Neural cell (in vitro differentiated cells): ENCODE data around the gene PARK7. TPM values are rescaled to one million over a fixed set of nuclear protein-coding genes. Genes with fewer than 3 reads are reported as not detected.

Experiments
- H2AFZ ChIP-seq: fragments of 200-600, 300-800 bp; sonication (generic), shearing (Covaris generic); 2 replicates; pipeline ENCODE4 v1.6.0; 2014; ENCODE audit warnings: low read depth, mild to moderate bottlenecking, antibody characterized with exemption, low read length, moderate library complexity
- H3F3A ChIP-seq: fragments of 200-600 bp; shearing (Covaris generic); 2 replicates; pipeline ENCODE4 v1.6.1; 2016; ENCODE audit warnings: mild to moderate bottlenecking, moderate library complexity, mixed read lengths, antibody characterized with exemption, low read length; ENCODE audit not compliant: insufficient read depth, poor library complexity, severe bottlenecking
- H3K27ac ChIP-seq: fragments of 200-600, 300-800 bp; sonication (generic), shearing (Covaris generic); 2 replicates; pipeline ENCODE4 v1.5.1; 2014; ENCODE audit warnings: mild to moderate bottlenecking, low read length, moderate library complexity
- H3K27me3 ChIP-seq: fragments of 300-800, 200-600 bp; sonication (generic), shearing (Covaris generic); 2 replicates; pipeline ENCODE4 v1.6.0; 2014; ENCODE audit warnings: mild to moderate bottlenecking, low read depth, low read length, moderate library complexity; ENCODE audit not compliant: insufficient read depth
- H3K36me3 ChIP-seq: fragments of 300-800, 200-600 bp; sonication (generic), shearing (Covaris generic); 2 replicates; pipeline ENCODE4 v1.5.1; 2014; ENCODE audit warnings: mild to moderate bottlenecking, antibody characterized with exemption, low read length, moderate library complexity; ENCODE audit not compliant: insufficient read depth
- H3K4me2 ChIP-seq: fragments of 300-800, 200-600 bp; sonication (generic), shearing (Covaris generic); 2 replicates; pipeline ENCODE4 v1.6.0; 2014; ENCODE audit warnings: mild to moderate bottlenecking, low read length
- H3K4me3 ChIP-seq: fragments of 300-800, 200-600 bp; sonication (generic), shearing (Covaris generic); 2 replicates; pipeline ENCODE4 v1.5.1; 2014; ENCODE audit warnings: mild to moderate bottlenecking, low read length, moderate library complexity
- H3K79me2 ChIP-seq: fragments of 200-600 bp; shearing (Covaris generic); replicated peaks from 2 replicates; pipeline ENCODE4 v1.6.0; 2014; ENCODE audit warnings: mild to moderate bottlenecking, low read length, moderate library complexity; ENCODE audit not compliant: insufficient read depth
- H3K9ac ChIP-seq: fragments of 300-800, 200-600 bp; sonication (generic), shearing (Covaris generic); 2 replicates; pipeline ENCODE4 v1.6.1; 2016; ENCODE audit warnings: mild to moderate bottlenecking, low read length, mixed read lengths
- H3K9me2 ChIP-seq: fragments of 200-600 bp; shearing (Covaris generic); 2 replicates; pipeline ENCODE4 v1.6.1; 2016; ENCODE audit warnings: mild to moderate bottlenecking, low read length, mixed read lengths; ENCODE audit not compliant: insufficient read depth
- H3K9me3 ChIP-seq: fragments of 200-600, 300-800 bp; sonication (generic), shearing (Covaris generic); 2 replicates; pipeline ENCODE4 v1.6.1; 2016; ENCODE audit warnings: mild to moderate bottlenecking, mixed run types, low read length, moderate library complexity, mixed read lengths
- H4K20me1 ChIP-seq: fragments of 200-600 bp; shearing (Covaris generic); 2 replicates; pipeline ENCODE4 v1.6.1; 2016; ENCODE audit warnings: mild to moderate bottlenecking, mixed run types; ENCODE audit not compliant: insufficient read depth
- EP300 ChIP-seq: fragments of 450-650 bp; conservative IDR thresholded peaks from 2 replicates; pipeline ENCODE4 v1.6.1; 2014; ENCODE audit warnings: antibody characterized with exemption, mild to moderate bottlenecking, moderate library complexity; ENCODE audit not compliant: poor library complexity, severe bottlenecking
- EZH2 ChIP-seq: fragments of 200-600, 300-800 bp; shearing (Covaris generic), sonication (generic); IDR thresholded peaks from 2 replicates; pipeline ENCODE4 v1.6.1; 2014; ENCODE audit warnings: antibody characterized with exemption, low read length, borderline replicate concordance, mild to moderate bottlenecking; ENCODE audit not compliant: insufficient read depth, poor library complexity, severe bottlenecking
- MXI1 ChIP-seq: fragments of 450-650 bp; conservative IDR thresholded peaks from 2 replicates; pipeline ENCODE4 v1.6.1; 2014; ENCODE audit warnings: antibody characterized with exemption, mild to moderate bottlenecking; ENCODE audit not compliant: poor library complexity, severe bottlenecking
- POLR2AphosphoS5 ChIP-seq: IDR thresholded peaks from 2 replicates; pipeline ENCODE4 v1.6.1; 2012
- RAD21 ChIP-seq: fragments of 450-650 bp; conservative IDR thresholded peaks from 2 replicates; pipeline ENCODE4 v1.6.1; 2014; ENCODE audit warnings: antibody characterized with exemption, mild to moderate bottlenecking, moderate library complexity
- SMC3 ChIP-seq: fragments of 450-650 bp; conservative IDR thresholded peaks from 2 replicates; pipeline ENCODE4 v1.6.1; 2014; ENCODE audit warnings: antibody characterized with exemption, mild to moderate bottlenecking, moderate library complexity; ENCODE audit not compliant: poor library complexity
- TAF1 ChIP-seq: IDR thresholded peaks from 2 replicates; pipeline ENCODE4 v1.6.1; 2012; ENCODE audit warnings: low read depth
- polyA plus RNA-seq: library from polyadenylated mRNA; depleted of rRNA; stranded (reverse); fragments of >200 nt; gene quantifications from 2 replicates; pipeline ENCODE4 v1.2.3, GENCODE V29; 2014
- TF ChIP-seq, protein P1 (sequence below): IDR thresholded peaks from 2 replicates; pipeline ENCODE4 v1.6.1; 2012; ENCODE audit warnings: borderline replicate concordance
- TF ChIP-seq, protein P2 (sequence below): fragments of 450-650 bp; IDR thresholded peaks from 2 replicates; pipeline ENCODE4 v1.5.1; 2014; ENCODE audit warnings: antibody characterized with exemption, mild to moderate bottlenecking, moderate library complexity; ENCODE audit not compliant: poor library complexity, severe bottlenecking

The PARK7 gene
- polyA plus RNA-seq, 1 donor from 2014 or later = 378 TPM

DNA sequence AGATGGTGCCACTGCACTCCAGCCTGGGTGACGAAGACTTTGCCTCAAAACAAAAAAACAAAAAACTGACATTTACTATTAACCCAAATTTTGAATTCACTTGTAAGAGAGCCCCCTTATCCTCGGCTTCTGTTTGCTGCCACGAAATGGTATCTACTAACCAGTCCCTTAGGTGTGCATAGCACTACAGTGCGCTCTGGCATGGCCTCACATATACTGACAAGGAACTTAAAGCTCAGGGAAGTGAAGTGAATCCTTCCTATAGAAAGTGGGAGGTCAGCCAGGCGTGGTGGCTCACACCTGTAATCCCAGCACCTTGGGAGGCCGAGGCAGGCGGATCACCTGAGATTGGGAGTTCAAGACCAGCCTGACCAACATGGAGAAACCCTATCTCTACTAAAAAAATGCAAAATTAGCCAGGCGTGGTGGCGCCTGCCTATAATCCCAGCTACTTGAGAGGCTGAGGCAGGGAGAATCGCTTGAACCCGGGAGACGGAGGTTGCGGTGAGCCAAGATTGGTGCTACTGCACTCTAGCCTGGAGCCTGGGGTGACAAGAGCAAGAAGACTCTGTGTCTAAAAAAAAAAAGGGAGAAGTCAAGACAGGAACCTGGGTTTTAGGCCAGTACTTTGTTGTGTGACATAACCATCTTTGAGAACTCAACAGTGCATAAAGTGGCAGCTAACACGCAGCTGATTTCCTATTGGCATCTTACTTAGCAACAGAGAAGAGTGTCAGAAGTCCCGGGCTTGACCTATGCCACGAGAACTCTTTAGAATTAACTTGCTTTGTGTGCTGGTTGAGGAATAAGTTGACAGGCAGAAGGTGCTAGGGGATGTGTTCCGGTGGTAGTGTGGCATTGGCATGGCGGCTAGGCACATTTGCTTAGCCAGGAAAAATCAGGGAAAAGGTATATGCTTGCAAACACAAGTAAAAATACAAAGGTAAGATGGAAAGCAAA is 47.8 kb downstream of the PARK7 start:
- Histone ChIP-seq H3K4me3 (no peak overlapping the region), H3K79me2 (peaks cover 6% of the 10 kb centered on the region), H3K9me2 (no peaks in the 10 kb centered on the region), H3K27me3 (no peaks in the 10 kb centered on the region), H3K9me3 (no peaks in the 10 kb centered on the region), H3F3A (no peaks in the 10 kb centered on the region), H3K4me2 (no peak overlapping the region), H4K20me1 (no peaks in the 10 kb centered on the region), H2AFZ (no peak overlapping the region), H3K36me3 (no peaks in the 10 kb centered on the region), H3K27ac (no peak overlapping the region), H3K9ac (no peak overlapping the region)
- no peak for TF ChIP-seq RAD21
- no peak for TF ChIP-seq MXI1
- TF ChIP-seq SMC3 = no peak
- no peak for TF ChIP-seq POLR2AphosphoS5
- TF ChIP-seq, protein P1, sequence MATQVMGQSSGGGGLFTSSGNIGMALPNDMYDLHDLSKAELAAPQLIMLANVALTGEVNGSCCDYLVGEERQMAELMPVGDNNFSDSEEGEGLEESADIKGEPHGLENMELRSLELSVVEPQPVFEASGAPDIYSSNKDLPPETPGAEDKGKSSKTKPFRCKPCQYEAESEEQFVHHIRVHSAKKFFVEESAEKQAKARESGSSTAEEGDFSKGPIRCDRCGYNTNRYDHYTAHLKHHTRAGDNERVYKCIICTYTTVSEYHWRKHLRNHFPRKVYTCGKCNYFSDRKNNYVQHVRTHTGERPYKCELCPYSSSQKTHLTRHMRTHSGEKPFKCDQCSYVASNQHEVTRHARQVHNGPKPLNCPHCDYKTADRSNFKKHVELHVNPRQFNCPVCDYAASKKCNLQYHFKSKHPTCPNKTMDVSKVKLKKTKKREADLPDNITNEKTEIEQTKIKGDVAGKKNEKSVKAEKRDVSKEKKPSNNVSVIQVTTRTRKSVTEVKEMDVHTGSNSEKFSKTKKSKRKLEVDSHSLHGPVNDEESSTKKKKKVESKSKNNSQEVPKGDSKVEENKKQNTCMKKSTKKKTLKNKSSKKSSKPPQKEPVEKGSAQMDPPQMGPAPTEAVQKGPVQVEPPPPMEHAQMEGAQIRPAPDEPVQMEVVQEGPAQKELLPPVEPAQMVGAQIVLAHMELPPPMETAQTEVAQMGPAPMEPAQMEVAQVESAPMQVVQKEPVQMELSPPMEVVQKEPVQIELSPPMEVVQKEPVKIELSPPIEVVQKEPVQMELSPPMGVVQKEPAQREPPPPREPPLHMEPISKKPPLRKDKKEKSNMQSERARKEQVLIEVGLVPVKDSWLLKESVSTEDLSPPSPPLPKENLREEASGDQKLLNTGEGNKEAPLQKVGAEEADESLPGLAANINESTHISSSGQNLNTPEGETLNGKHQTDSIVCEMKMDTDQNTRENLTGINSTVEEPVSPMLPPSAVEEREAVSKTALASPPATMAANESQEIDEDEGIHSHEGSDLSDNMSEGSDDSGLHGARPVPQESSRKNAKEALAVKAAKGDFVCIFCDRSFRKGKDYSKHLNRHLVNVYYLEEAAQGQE = no peak
- no peak for TF ChIP-seq EZH2
- no peak for TF ChIP-seq TAF1
- TF ChIP-seq, protein P2, sequence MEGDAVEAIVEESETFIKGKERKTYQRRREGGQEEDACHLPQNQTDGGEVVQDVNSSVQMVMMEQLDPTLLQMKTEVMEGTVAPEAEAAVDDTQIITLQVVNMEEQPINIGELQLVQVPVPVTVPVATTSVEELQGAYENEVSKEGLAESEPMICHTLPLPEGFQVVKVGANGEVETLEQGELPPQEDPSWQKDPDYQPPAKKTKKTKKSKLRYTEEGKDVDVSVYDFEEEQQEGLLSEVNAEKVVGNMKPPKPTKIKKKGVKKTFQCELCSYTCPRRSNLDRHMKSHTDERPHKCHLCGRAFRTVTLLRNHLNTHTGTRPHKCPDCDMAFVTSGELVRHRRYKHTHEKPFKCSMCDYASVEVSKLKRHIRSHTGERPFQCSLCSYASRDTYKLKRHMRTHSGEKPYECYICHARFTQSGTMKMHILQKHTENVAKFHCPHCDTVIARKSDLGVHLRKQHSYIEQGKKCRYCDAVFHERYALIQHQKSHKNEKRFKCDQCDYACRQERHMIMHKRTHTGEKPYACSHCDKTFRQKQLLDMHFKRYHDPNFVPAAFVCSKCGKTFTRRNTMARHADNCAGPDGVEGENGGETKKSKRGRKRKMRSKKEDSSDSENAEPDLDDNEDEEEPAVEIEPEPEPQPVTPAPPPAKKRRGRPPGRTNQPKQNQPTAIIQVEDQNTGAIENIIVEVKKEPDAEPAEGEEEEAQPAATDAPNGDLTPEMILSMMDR = no peak
- no peak for TF ChIP-seq EP300

DNA sequence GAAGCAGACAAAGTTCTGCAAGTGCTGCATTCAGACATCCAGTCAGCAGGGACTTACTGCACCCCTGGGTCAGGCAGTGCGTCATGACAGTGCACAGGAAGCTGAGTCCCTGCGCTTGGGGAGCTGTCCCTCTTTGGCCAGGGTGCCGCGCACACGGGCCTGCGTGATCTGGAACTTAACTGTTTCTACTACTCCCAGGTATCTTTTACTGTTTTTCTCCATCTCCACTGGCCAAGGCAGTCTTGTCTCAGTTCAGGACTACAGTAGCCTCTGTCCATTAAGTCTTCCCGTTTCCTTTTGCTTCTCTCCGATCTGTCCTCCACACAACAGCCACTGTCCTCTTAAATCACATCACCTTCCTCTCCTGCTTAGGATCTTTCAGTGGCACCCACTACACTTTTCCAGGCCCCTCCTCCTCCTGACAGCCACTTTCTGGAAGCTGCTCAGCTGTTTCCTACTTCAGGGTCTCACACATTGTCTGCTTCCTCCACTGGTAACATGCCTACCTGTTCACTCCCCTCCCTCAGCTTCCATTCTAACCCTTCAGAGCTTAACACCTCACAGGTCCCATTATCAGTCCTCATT is 48.7 kb downstream of the PARK7 start:
- Histone ChIP-seq H3K79me2 (peaks cover 9% of the 10 kb centered on the region), H3K9ac (no peak overlapping the region), H3K4me2 (no peak overlapping the region), H3K9me2 (no peaks in the 10 kb centered on the region), H4K20me1 (no peaks in the 10 kb centered on the region), H3F3A (no peaks in the 10 kb centered on the region), H3K9me3 (no peaks in the 10 kb centered on the region), H3K27ac (no peak overlapping the region), H3K4me3 (no peak overlapping the region), H3K27me3 (no peaks in the 10 kb centered on the region), H2AFZ (no peak overlapping the region), H3K36me3 (no peaks in the 10 kb centered on the region)
- TF ChIP-seq EP300 (no peak), TAF1 (no peak), POLR2AphosphoS5 (no peak), RAD21 (no peak), EZH2 (no peak), MXI1 (no peak), SMC3 (no peak)
- TF ChIP-seq, protein P1 = no peak
